Occipital lobe (tissue), 2 donors: Measurements from ENCODE around the gene FBXW4. TPM values are rescaled to one million over a fixed set of nuclear protein-coding genes. Genes with fewer than 3 reads are reported as not detected.

Source experiments
- DNase-seq: peaks from one replicate; lab custom pipeline; 2025; lab: John Stamatoyannopoulos, UW
- total RNA-seq: library from RNA; depleted of rRNA; stranded (reverse); fragments of >200 nt; gene quantifications from one replicate; pipeline ENCODE4 v1.2.3, GENCODE V29; 2014

FBXW4 gene
- total RNA-seq, 1 donor from 2014 or later, result 68.3 TPM

GRCh38 chr10:101704331-101704730 lies 9.4 kb upstream of the FBXW4 start:
- no peak for DNase-seq

GRCh38 chr10:101696632-101697031 lies 1.7 kb upstream of the FBXW4 start:
- DNase-seq, result no peak

GRCh38 chr10:101695404-101695890 lies 477 bp upstream of the FBXW4 start:
- no peak for DNase-seq

- peak; percentile 55 for DNase-seq
These were observed 844 bp downstream of the FBXW4 start for GRCh38 chr10:101693978-101694673.

- DNase-seq, result peak; percentile 30
These were observed 1.4 kb downstream of the FBXW4 start for GRCh38 chr10:101693651-101693977.

GRCh38 chr10:101691081-101691480 lies 3.9 kb downstream of the FBXW4 start:
- no peak for DNase-seq

- no peak for DNase-seq
These were observed 4.5 kb downstream of the FBXW4 start for GRCh38 chr10:101690461-101690860.

- DNase-seq, result no peak
These were observed 7.8 kb downstream of the FBXW4 start for GRCh38 chr10:101687071-101687658.

GRCh38 chr10:101686133-101686925 lies 8.6 kb downstream of the FBXW4 start:
- no peak for DNase-seq

GRCh38 chr10:101684782-101685181 lies 10.2 kb downstream of the FBXW4 start:
- DNase-seq, result no peak

- no peak for DNase-seq
These were observed 11.7 kb downstream of the FBXW4 start for GRCh38 chr10:101683276-101683675.

GRCh38 chr10:101682172-101682825 lies 12.7 kb downstream of the FBXW4 start:
- DNase-seq, result no peak

GRCh38 chr10:101676565-101676964 lies 18.4 kb downstream of the FBXW4 start:
- DNase-seq, result no peak

- DNase-seq, result no peak
These were observed 19.9 kb downstream of the FBXW4 start for GRCh38 chr10:101675115-101675514.

- DNase-seq, result peak; percentile 4
These were observed 22.4 kb downstream of the FBXW4 start for GRCh38 chr10:101672536-101672935.

- DNase-seq, result no peak
These were observed 23.5 kb downstream of the FBXW4 start for GRCh38 chr10:101671453-101671852.

- DNase-seq, result no peak
These were observed 24.3 kb downstream of the FBXW4 start for GRCh38 chr10:101670635-101671034.

- no peak for DNase-seq
These were observed 25.8 kb downstream of the FBXW4 start for GRCh38 chr10:101669181-101669580.

- DNase-seq, result no peak
These were observed 26.4 kb downstream of the FBXW4 start for GRCh38 chr10:101668566-101668965.

- DNase-seq, result no peak
These were observed 28.9 kb downstream of the FBXW4 start for GRCh38 chr10:101666083-101666482.

- no peak for DNase-seq
These were observed 31.9 kb downstream of the FBXW4 start for GRCh38 chr10:101663097-101663496.

- DNase-seq, result no peak
These were observed 34.7 kb downstream of the FBXW4 start for GRCh38 chr10:101660256-101660655.
